ENCODE data around the gene PIP4P1. TPM values are rescaled to one million over a fixed set of nuclear protein-coding genes. Genes with fewer than 3 reads are reported as not detected.

The PIP4P1 gene
- total and polyA plus RNA-seq, 10 of the 15 experiments (the other 5 are each of a cell fraction or from before 2014, with no cell fraction given) = 19.1 to 47.4 (median 39.7) TPM

GRCh38 chr14:20427231-20428009, 33.8 kb downstream of the PIP4P1 start (continued):
- peak; percentile 64 for TF ChIP-seq SKIL (IDR thresholded peaks at IDR 0.05; ENCODE audit: low read depth, poor library complexity, severe bottlenecking)
- TF ChIP-seq RFX5 (IDR thresholded peaks at IDR 0.05; ENCODE audit: low read depth, low read length) = no peak
- peak; percentile 88; the same call in 1 of the 2 replicates for TF ChIP-seq DPF2 (IDR thresholded peaks at IDR 0.05)
- no peak for TF ChIP-seq RELA (IDR thresholded peaks at IDR 0.05; ENCODE audit: borderline replicate concordance, partially characterized antibody)
- TF ChIP-seq CREB1 (IDR thresholded peaks at IDR 0.05; ENCODE audit: low read depth) = no peak
- TF ChIP-seq IRF5 (IDR thresholded peaks at IDR 0.05; ENCODE audit: borderline replicate concordance) = no peak
- TF ChIP-seq GATAD2B (conservative IDR thresholded peaks at IDR 0.05; ENCODE audit: low read depth) = peak; percentile 58; the same call in 1 of the 2 replicates
- no peak for TF ChIP-seq ZBTB40 (IDR thresholded peaks at IDR 0.05; ENCODE audit: borderline replicate concordance)
- TF ChIP-seq CREM (IDR thresholded peaks at IDR 0.05; ENCODE audit: low read depth) = peak; percentile 40; the same call in 1 of the 2 replicates
- no peak for TF ChIP-seq SMC3 (IDR thresholded peaks at IDR 0.05; ENCODE audit: borderline replicate concordance, low read length)
- no peak for TF ChIP-seq ZNF622 (IDR thresholded peaks at IDR 0.05)
- peak; percentile 78 for TF ChIP-seq RELB (IDR thresholded peaks at IDR 0.05; ENCODE audit: low read depth)
- no peak for TF ChIP-seq JUND (IDR thresholded peaks at IDR 0.05; ENCODE audit: low read depth, low read length)
- no peak for TF ChIP-seq NFYB (IDR thresholded peaks at IDR 0.05; ENCODE audit: insufficient read depth, low read depth, low read length)
- no peak for TF ChIP-seq ZNF274 (IDR thresholded peaks at IDR 0.05; ENCODE audit: insufficient read depth, insufficient read length)
- peak; percentile 47; the same call in 1 of the 2 replicates for TF ChIP-seq MYB (IDR thresholded peaks at IDR 0.05; ENCODE audit: borderline replicate concordance, low read depth, low read length)
- TF ChIP-seq NBN (IDR thresholded peaks at IDR 0.05) = peak; percentile 36; the same call in 1 of the 2 replicates
- TF ChIP-seq CTCF (IDR thresholded peaks at IDR 0.05 in 2 of 3, conservative IDR thresholded peaks at IDR 0.05 in 1 of 3; ENCODE audit: control insufficient read depth in 2 of 3, extremely low read depth in 1 of 3, insufficient read depth in 1 of 3, low read depth in 3 of 3, low read length in 3 of 3) = no peak
